ENCODE results near the gene B4GALNT4. TPM values are rescaled to one million over a fixed set of nuclear protein-coding genes. Genes with fewer than 3 reads are reported as not detected.

B4GALNT4 gene
- total RNA-seq, 4 donors from 2014 or later = not detected

DNA sequence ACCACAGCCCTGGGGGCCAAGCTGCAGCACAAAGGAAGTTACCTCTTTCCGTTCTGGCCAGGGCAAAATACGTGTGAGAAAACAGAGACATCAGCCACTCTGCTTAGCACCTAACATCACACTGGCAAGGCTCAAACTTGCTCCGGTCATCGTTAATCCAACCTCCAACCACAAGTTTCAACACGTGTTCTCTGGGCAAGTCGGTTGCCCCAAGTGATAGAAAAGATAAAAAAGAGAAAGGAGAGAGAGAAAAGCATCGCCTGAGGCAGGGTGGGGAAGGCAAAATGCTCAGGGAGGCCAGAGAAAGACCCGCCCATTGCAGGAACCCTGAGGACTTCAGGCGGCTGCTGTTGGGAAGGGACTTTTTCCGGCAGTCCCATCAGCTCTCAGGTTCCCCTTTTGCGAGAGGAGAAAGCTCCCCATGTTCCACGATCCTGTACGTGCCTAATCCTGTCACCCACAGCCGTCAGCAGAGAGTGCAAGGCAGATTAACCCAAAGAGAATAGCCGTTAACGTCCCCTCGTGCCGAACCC is 18.5 kb upstream of the B4GALNT4 start:
- no peak for ATAC-seq
- intact Hi-C loops (cut with DNase I; ENCODE audit: low total_unique reads) (loop anchor here (5.0 to 10.0 kb wide), 2 partner anchors 96 to 143 kb away; partner anchors contain the start of genes BET1L and RIC8A), in situ Hi-C loops (cut with MboI; ENCODE audit: low sequenced_read_pairs in 4 of 4) (loop anchor here in 2 of 4 donors (5.0 to 10.0 kb wide), 2 partner anchors 38 to 46 kb away; partner anchors contain the start of genes IFITM1 (in 1 of the 2) and IFITM2 (in 1 of the 2))

GRCh38 chr11:351411-351810 is 17.9 kb upstream of the B4GALNT4 start:
- intact Hi-C loops (cut with DNase I; ENCODE audit: low total_unique reads) = loop anchor here (5.0 to 10.0 kb wide), 2 partner anchors 97 to 144 kb away; partner anchors contain the start of genes BET1L and RIC8A
- TF ChIP-seq POLR2A (IDR thresholded peaks at IDR 0.05) = no peak
- TF ChIP-seq, protein P1, sequence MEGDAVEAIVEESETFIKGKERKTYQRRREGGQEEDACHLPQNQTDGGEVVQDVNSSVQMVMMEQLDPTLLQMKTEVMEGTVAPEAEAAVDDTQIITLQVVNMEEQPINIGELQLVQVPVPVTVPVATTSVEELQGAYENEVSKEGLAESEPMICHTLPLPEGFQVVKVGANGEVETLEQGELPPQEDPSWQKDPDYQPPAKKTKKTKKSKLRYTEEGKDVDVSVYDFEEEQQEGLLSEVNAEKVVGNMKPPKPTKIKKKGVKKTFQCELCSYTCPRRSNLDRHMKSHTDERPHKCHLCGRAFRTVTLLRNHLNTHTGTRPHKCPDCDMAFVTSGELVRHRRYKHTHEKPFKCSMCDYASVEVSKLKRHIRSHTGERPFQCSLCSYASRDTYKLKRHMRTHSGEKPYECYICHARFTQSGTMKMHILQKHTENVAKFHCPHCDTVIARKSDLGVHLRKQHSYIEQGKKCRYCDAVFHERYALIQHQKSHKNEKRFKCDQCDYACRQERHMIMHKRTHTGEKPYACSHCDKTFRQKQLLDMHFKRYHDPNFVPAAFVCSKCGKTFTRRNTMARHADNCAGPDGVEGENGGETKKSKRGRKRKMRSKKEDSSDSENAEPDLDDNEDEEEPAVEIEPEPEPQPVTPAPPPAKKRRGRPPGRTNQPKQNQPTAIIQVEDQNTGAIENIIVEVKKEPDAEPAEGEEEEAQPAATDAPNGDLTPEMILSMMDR (IDR thresholded peaks at IDR 0.05 in 4 of 5, conservative IDR thresholded peaks at IDR 0.05 in 1 of 5) = no peak
- Histone ChIP-seq H3K27ac (peak overlapping the region in 3 of 4 donors; percentile 5 to 38 (median 26)), H3K4me1 (peaks cover 24 to 29% of the 10 kb centered on the region in 2 donors), H3K9me3 (no peaks in the 10 kb centered on the region), H3K36me3 (no peaks in the 10 kb centered on the region), H3K27me3 (no peaks in the 10 kb centered on the region), H3K4me3 (no peak overlapping the region)
- no peak for DNase-seq
- in situ Hi-C loops (cut with MboI; ENCODE audit: low sequenced_read_pairs in 4 of 4) = loop anchor here in 2 of 4 donors (5.0 to 10.0 kb wide), 2 partner anchors 39 to 47 kb away; partner anchors contain the start of genes IFITM1 (in 1 of the 2) and IFITM2 (in 1 of the 2)
- no peak for ATAC-seq

More for the DNA sequence above, 18.5 kb upstream of the B4GALNT4 start:
- no peaks in the 10 kb centered on the region for H3K9me3 ChIP-seq
- no peak overlapping the region for H3K4me3 ChIP-seq
- H3K27me3 ChIP-seq = no peaks in the 10 kb centered on the region
- peak overlapping the region in 3 of 4 donors; percentile 5 to 38 (median 26) for H3K27ac ChIP-seq
- TF ChIP-seq POLR2A (IDR thresholded peaks at IDR 0.05) = no peak
- TF ChIP-seq, protein P1 (IDR thresholded peaks at IDR 0.05 in 4 of 5, conservative IDR thresholded peaks at IDR 0.05 in 1 of 5) = no peak
- DNase-seq = no peak
- H3K36me3 ChIP-seq = no peaks in the 10 kb centered on the region
- H3K4me1 ChIP-seq = peaks cover 23 to 29% of the 10 kb centered on the region in 2 donors

DNA sequence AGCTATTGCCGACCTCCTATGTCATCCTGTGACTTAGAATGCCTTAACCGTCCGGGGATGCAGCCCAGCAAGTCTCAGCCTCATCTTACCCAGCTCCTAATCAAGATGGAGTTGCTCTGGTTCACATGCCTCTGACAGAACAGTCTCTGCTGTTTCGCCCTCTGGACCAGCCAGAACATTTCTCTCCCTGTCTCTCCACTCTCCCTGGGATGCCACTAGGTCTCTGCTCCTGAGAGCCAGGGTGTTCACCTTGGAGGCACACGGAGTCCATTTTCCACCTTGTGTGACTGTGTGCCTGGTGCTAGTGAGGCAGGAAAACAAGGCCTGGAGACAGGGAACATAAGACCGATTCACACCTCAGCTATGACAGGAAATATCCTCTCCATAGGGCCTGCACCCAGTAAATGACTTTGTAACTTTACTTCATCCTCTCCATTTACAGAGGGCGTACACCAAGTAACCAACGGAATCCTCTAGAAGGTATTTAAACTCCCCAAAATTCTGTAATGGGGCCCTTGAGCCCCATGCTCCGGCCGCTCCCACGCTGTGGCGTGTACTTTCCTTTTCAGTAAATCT is 16.8 kb upstream of the B4GALNT4 start:
- DNase-seq (no peak), ATAC-seq (no peak)
- in situ Hi-C loops (cut with MboI; ENCODE audit: low sequenced_read_pairs in 4 of 4) = loop anchor here in 2 of 4 donors (5.0 to 10.0 kb wide), 2 partner anchors 40 to 48 kb away; partner anchors contain the start of genes IFITM1 (in 1 of the 2) and IFITM2 (in 1 of the 2)
- Histone ChIP-seq H3K27me3 (no peaks in the 10 kb centered on the region), H3K4me1 (peaks cover 24 to 29% of the 10 kb centered on the region in 2 donors), H3K9me3 (no peaks in the 10 kb centered on the region), H3K27ac (peak overlapping the region; percentile 91 to 93 (median 92)), H3K4me3 (no peak overlapping the region), H3K36me3 (no peaks in the 10 kb centered on the region)
- intact Hi-C loops (cut with DNase I; ENCODE audit: low total_unique reads) = loop anchor here (2.0 to 10.0 kb wide), 3 partner anchors 36 to 145 kb away; partner anchors contain the start of genes BET1L and RIC8A
- TF ChIP-seq POLR2A (IDR thresholded peaks at IDR 0.05) = no peak
- TF ChIP-seq, protein P1 (IDR thresholded peaks at IDR 0.05 in 4 of 5, conservative IDR thresholded peaks at IDR 0.05 in 1 of 5) = no peak

DNA sequence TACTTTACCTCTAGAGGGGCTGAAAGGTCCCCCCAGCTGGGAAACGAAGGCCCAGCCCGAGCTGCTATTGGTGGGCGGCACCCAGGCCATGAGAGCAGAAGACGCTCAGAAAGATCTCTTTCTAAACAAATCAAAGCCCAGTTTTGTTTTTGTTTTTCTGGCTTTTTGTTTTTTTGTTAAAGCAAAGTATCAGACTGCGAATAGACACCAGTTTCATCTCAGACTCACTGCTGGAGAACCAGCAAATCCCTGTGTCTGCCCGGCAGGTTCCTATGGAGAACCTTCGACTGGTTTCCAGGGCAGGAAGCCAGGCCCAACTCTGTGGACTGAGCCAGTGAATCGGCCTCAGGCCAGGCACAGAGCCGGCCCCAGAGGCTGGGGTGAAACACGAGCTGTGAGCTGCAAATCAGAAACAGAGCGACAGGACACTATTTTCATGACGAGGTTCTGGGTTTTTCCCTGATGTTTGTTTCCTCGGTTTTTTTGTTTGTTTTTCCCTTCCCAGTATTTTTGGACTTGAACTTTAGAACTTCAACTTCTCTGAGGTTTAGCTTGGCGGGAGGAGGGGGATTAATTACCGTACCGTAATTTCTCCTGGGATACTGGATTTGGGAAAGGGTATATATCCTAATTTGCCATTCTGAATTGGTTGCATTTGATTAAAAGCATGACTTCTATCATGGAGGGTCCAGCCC is 16.0 kb upstream of the B4GALNT4 start:
- intact Hi-C loops (cut with DNase I; ENCODE audit: low total_unique reads) (loop anchor here (2.0 to 10.0 kb wide), 3 partner anchors 37 to 146 kb away; partner anchors contain the start of genes BET1L and RIC8A), in situ Hi-C loops (cut with MboI; ENCODE audit: low sequenced_read_pairs in 4 of 4) (loop anchor here in 2 of 4 donors (5.0 to 10.0 kb wide), 2 partner anchors 41 to 49 kb away; partner anchors contain the start of genes IFITM1 (in 1 of the 2) and IFITM2 (in 1 of the 2))
- peaks cover 0 to under 1% (median 0%) of the 10 kb centered on the region in 3 donors for H3K27me3 ChIP-seq
- ATAC-seq = peak; percentile 68 to 73
- peaks cover 24 to 29% of the 10 kb centered on the region in 2 donors for H3K4me1 ChIP-seq
- peak overlapping the region in 2 of 4 donors; percentile 10 to 13 for H3K4me3 ChIP-seq
- H3K9me3 ChIP-seq = no peaks in the 10 kb centered on the region
- DNase-seq = peak; percentile 60 to 77
- peak in 1 of 2 donors; percentile 56 for TF ChIP-seq POLR2A (IDR thresholded peaks at IDR 0.05)
- TF ChIP-seq, protein P1 (IDR thresholded peaks at IDR 0.05 in 4 of 5, conservative IDR thresholded peaks at IDR 0.05 in 1 of 5) = no peak
- H3K36me3 ChIP-seq = no peaks in the 10 kb centered on the region
- peak overlapping the region; percentile 91 to 93 (median 92) for H3K27ac ChIP-seq

Measured in gastrocnemius medialis (tissue), 4 donors.